HCT116 (cell line): ENCODE data around the gene BMP2K. TPM values are rescaled to one million over a fixed set of nuclear protein-coding genes. Genes with fewer than 3 reads are reported as not detected.

Experiments used
- ATAC-seq: fragments of 200-7000 bp; cut with Tn5 transposase; 2 replicates; pipeline ENCODE4 v1.9.1; 2020; ENCODE audit warnings: mild to moderate bottlenecking, moderate library complexity
- BruUV-seq: library from RNA; stranded (reverse); fragments of 400-500 nt; replicated peaks from 2 replicates; lab custom pipeline; 2021; lab: Mats Ljungman, UMichigan
- CTCF ChIA-PET: fragments of 300-600 bp; sonication (Branson Sonifier 250); formaldehyde crosslinking; loops from one replicate; lab custom pipeline; 2021; ENCODE audit warnings: antibody characterized with exemption; lab: Charles Lee
- POLR2A ChIA-PET: fragments of 300-600, 350-600 bp; sonication (Branson Sonifier 250); formaldehyde crosslinking; loops from one replicate; lab custom pipeline; 2021; ENCODE audit warnings: antibody characterized with exemption; lab: Charles Lee
- RAD21 ChIA-PET, 2 experiments: fragments of 300-600 bp; sonication (Branson Sonifier 250); formaldehyde crosslinking; loops; one replicate each; lab custom pipeline; 2023; ENCODE audit warnings: low total read pairs in 2 of 2; ENCODE audit not compliant: uncharacterized antibody in 2 of 2, unreplicated experiment in 2 of 2, low non-redundant PET in 1 of 2; lab: Charles Lee
- DNase-seq: peaks from one replicate; pipeline ENCODE4 v3.0.0-alpha.2; 2010; ENCODE audit warnings: low read depth, low spot score
- H2AFZ ChIP-seq: fragments of 200-600 bp; shearing (Covaris generic), sonication (generic); 2 replicates; pipeline ENCODE4 v1.6.1; 2017; ENCODE audit warnings: low read depth, mixed run types, mixed read lengths, antibody characterized with exemption, low read length; ENCODE audit not compliant: poor library complexity, severe bottlenecking
- H3K27ac ChIP-seq: 2 replicates; pipeline ENCODE4 v1.5.1; 2012; ENCODE audit warnings: low read depth, low read length
- H3K27me3 ChIP-seq: fragments of 200-600 bp; sonication (generic); 2 replicates; pipeline ENCODE4 v1.6.1; 2016; ENCODE audit warnings: mixed run types, low read length, mixed read lengths; ENCODE audit not compliant: insufficient read depth
- H3K36me3 ChIP-seq, 2 experiments: fragments of 200-500 bp in 1 of 2; fragments of 200-600 bp in 1 of 2; sonication (Bioruptor generic) in 1 of 2; sonication (generic) in 1 of 2; 2 replicates each; pipeline versions ENCODE4 v1.5.1 to v1.6.1; 2014 to 2016; ENCODE audit warnings: low read length in 2 of 2, inconsistent platforms in 1 of 2, mixed read lengths in 1 of 2, mixed run types in 1 of 2; ENCODE audit not compliant: insufficient read depth in 2 of 2, control insufficient read depth in 1 of 2
- H3K4me1 ChIP-seq, 2 experiments: fragments of 200-600 bp in 1 of 2; sonication (generic) in 1 of 2; 2 replicates each; pipeline versions ENCODE4 v1.5.1 to v1.6.1; 2012 to 2017; ENCODE audit warnings: low read length in 2 of 2, inconsistent platforms in 1 of 2, mild to moderate bottlenecking in 1 of 2, mixed read lengths in 1 of 2, mixed run types in 1 of 2, moderate library complexity in 1 of 2; ENCODE audit not compliant: insufficient read depth in 2 of 2, control insufficient read depth in 1 of 2
- H3K4me2 ChIP-seq: fragments of 200-600 bp; sonication (generic); 2 replicates; pipeline ENCODE4 v1.6.1; 2017; ENCODE audit warnings: mixed run types, low read length, mixed read lengths
- H3K4me3 ChIP-seq, 2 experiments: fragments of 200-600 bp in 1 of 2; sonication (generic) in 1 of 2; replicated peaks in 1 of 2; 2 replicates each; pipeline ENCODE4 v1.5.1; 2011 to 2016; ENCODE audit warnings: low read length in 2 of 2, control low read depth in 1 of 2, low read depth in 1 of 2, mild to moderate bottlenecking in 1 of 2, mixed read lengths in 1 of 2, mixed run types in 1 of 2
- H3K79me2 ChIP-seq: fragments of 200-600 bp; sonication (generic); 2 replicates; pipeline ENCODE4 v1.6.1; 2017; ENCODE audit warnings: mild to moderate bottlenecking, mixed run types, low read length, moderate library complexity, mixed read lengths; ENCODE audit not compliant: insufficient read depth
- H3K9ac ChIP-seq: fragments of 200-600 bp; sonication (generic); 2 replicates; pipeline ENCODE4 v1.6.1; 2016; ENCODE audit warnings: low read length, mixed read lengths
- H3K9me2 ChIP-seq: fragments of 200-600 bp; sonication (generic), shearing (Covaris generic); 2 replicates; pipeline ENCODE4 v1.6.1; 2017; ENCODE audit warnings: mixed run types, mild to moderate bottlenecking, moderate library complexity; ENCODE audit not compliant: insufficient read depth
- H3K9me3 ChIP-seq, 2 experiments: fragments of 200-500 bp in 1 of 2; fragments of 200-600 bp in 1 of 2; sonication (Bioruptor generic) in 1 of 2; sonication (generic) in 1 of 2; 2 replicates each; pipeline ENCODE4 v1.6.1; 2014 to 2017; ENCODE audit warnings: low read length in 2 of 2, mixed read lengths in 2 of 2, inconsistent platforms in 1 of 2, low read depth in 1 of 2, mild to moderate bottlenecking in 1 of 2, mixed run types in 1 of 2, moderate library complexity in 1 of 2; ENCODE audit not compliant: control insufficient read depth in 1 of 2, insufficient read depth in 1 of 2
- H4K20me1 ChIP-seq: fragments of 200-600 bp; sonication (generic), shearing (Covaris generic); 2 replicates; pipeline ENCODE4 v1.6.1; 2017; ENCODE audit warnings: mixed run types, mild to moderate bottlenecking, moderate library complexity; ENCODE audit not compliant: insufficient read depth
- CBX3 ChIP-seq: IDR thresholded peaks from 2 replicates; pipeline ENCODE4 v1.6.1; 2012; ENCODE audit warnings: low read depth
- EGR1 ChIP-seq: IDR thresholded peaks from 2 replicates; pipeline ENCODE4 v1.6.1; 2012; ENCODE audit warnings: low read depth
- ELF1 ChIP-seq: IDR thresholded peaks from 2 replicates; pipeline ENCODE4 v1.6.1; 2012; ENCODE audit warnings: low read depth, borderline replicate concordance
- EZH2 ChIP-seq: fragments of 200-600 bp; sonication (generic); IDR thresholded peaks from 2 replicates; pipeline ENCODE4 v1.6.1; 2017; ENCODE audit warnings: antibody characterized with exemption, mixed run types
- EZH2phosphoT487 ChIP-seq: fragments of 200-600 bp; IDR thresholded peaks from 2 replicates; pipeline ENCODE4 v1.6.1; 2018; ENCODE audit warnings: antibody characterized with exemption, borderline replicate concordance
- FOSL1 ChIP-seq: IDR thresholded peaks from 2 replicates; pipeline ENCODE4 v1.6.1; 2012; ENCODE audit warnings: low read depth
- JUND ChIP-seq: IDR thresholded peaks from 2 replicates; pipeline ENCODE4 v1.6.1; 2012
- POLR2A ChIP-seq: IDR thresholded peaks from 2 replicates; pipeline ENCODE4 v1.7.0; 2011; ENCODE audit warnings: borderline replicate concordance; ENCODE audit not compliant: insufficient read depth, insufficient read length; ENCODE audit errors: extremely low read depth
- POLR2AphosphoS5 ChIP-seq: IDR thresholded peaks from 2 replicates; pipeline ENCODE4 v1.6.1; 2011; ENCODE audit warnings: mild to moderate bottlenecking, low read depth, low read length, moderate library complexity
- RAD21 ChIP-seq: IDR thresholded peaks from 2 replicates; pipeline ENCODE4 v1.6.1; 2012; ENCODE audit warnings: low read depth, mild to moderate bottlenecking
- SIN3A ChIP-seq: IDR thresholded peaks from 2 replicates; pipeline ENCODE4 v1.6.1; 2012; ENCODE audit warnings: low read depth
- SP1 ChIP-seq: IDR thresholded peaks from 2 replicates; pipeline ENCODE4 v1.6.1; 2012; ENCODE audit warnings: low read depth
- TCF7L2 ChIP-seq: IDR thresholded peaks from 2 replicates; pipeline ENCODE4 v1.7.0; 2011; ENCODE audit warnings: borderline replicate concordance, inconsistent platforms; ENCODE audit not compliant: insufficient read depth, insufficient read length; ENCODE audit errors: extremely low read depth
- YY1 ChIP-seq: IDR thresholded peaks from 2 replicates; pipeline ENCODE4 v1.6.1; 2011; ENCODE audit warnings: low read length, low read depth, moderate library complexity, mild to moderate bottlenecking; ENCODE audit not compliant: insufficient replicate concordance; ENCODE audit errors: extremely low read depth
- ZFX ChIP-seq: fragments of 450-650 bp; IDR thresholded peaks from 2 replicates; pipeline ENCODE4 v1.6.1; 2017
- ZNF274 ChIP-seq: fragments of 200-500 bp; sonication (Bioruptor generic); IDR thresholded peaks from 2 replicates; pipeline ENCODE4 v1.6.1; 2014; ENCODE audit warnings: mild to moderate bottlenecking, low read depth, low read length, inconsistent platforms
- intact Hi-C: fragments of 100-400 bp; cut with micrococcal nuclease; formaldehyde crosslinking; loops from 2 replicates; pipeline ENCODE4 v1.10.0; 2022
- total RNA-seq: library from RNA; stranded (reverse); gene quantifications from one replicate; pipeline ENCODE4 v1.2.1, GENCODE V29; 2021; ENCODE audit not compliant: unreplicated experiment
- TF ChIP-seq, protein P1 (sequence below): IDR thresholded peaks from 2 replicates; pipeline ENCODE4 v1.6.1; 2012
- TF ChIP-seq, protein P2 (sequence below): IDR thresholded peaks from 2 replicates; pipeline ENCODE4 v1.6.1; 2012; ENCODE audit warnings: low read depth
- TF ChIP-seq, protein P3 (sequence below): IDR thresholded peaks from 2 replicates; pipeline ENCODE4 v1.6.1; 2012

BMP2K gene
- total RNA-seq, 1 experiment from 2014 or later, result 27.7 TPM

DNA sequence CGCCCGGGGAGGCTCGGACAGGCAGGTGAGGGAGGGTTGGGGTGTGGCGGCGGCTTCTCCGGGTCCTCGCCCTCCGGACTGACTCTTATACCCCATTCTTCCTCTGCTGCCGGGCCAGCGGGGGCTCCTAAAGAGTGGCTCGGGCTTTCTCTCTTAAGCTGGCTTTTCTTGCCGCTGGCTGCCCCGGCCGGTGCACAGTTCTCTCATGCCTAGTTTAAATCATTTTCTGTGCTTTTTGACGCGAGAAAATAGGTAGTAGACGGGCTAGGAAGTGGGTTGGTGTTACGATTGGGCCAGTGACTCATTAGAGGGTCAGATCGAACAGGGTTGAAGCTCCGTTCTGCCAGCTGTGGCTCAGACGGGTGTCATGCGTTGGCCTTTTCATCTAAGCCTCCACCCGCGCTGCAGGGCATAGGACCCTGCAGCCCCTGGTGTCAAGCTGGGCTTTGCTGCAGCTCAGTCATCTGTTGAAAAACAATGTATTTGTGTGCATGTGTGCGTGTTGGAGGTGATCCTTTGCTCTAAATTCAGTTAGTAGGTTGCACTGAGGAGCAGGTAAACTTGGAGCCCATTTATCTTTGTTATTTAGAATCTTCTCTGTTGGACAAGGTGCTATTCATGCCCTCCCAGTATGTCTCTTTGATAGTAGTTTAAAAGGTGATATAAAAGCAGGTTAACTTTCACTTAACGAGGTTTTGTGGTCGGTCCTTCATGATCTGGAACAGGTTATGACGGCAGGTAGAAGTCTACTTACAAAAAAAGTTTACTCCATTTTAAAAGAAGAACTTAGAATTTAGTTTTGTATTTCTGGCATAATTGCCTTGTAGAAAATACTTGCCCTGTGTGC is 802 bp downstream of the BMP2K start (continued):
- TF ChIP-seq TCF7L2, result peak; percentile 62
- no peak for TF ChIP-seq SP1
- TF ChIP-seq, protein P1, sequence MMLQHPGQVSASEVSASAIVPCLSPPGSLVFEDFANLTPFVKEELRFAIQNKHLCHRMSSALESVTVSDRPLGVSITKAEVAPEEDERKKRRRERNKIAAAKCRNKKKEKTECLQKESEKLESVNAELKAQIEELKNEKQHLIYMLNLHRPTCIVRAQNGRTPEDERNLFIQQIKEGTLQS, result no peak
- no peak for TF ChIP-seq ZFX
- TF ChIP-seq EZH2, result no peak
- TF ChIP-seq CBX3, result no peak

DNA sequence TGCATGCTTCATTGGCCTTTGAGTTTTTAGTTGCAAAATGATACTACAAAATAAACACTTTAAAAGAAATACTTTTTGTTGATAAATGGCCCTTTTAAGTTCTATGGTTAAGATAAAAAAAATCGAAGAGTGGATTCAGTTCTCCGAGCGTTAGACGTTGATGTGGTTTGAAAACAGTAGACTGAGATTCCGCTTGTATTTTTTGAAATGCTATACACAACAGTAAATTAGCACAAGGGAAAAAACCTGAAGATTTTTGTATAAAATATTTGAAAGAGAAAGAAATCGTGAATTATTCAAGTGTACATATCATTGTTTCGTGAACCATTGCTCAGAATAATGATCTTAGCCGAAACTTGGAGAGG is 1.4 kb downstream of the BMP2K start:
- Histone ChIP-seq H3K36me3 (no peaks in the 10 kb centered on the region), H2AFZ (no peak overlapping the region), H3K27ac (no peak overlapping the region), H3K9me3 (no peaks in the 10 kb centered on the region), H3K27me3 (no peaks in the 10 kb centered on the region), H3K4me1 (peaks cover 4 to 23% of the 10 kb centered on the region in 2 experiments; a peak in 3 of 4 replicates), H3K4me3 (peak overlapping the region; percentile 81 to 88), H4K20me1 (0 out of 2 replicates have a peak, but pooled peaks cover 6% of the 10 kb centered on the region), H3K9ac (no peak overlapping the region), H3K9me2 (no peaks in the 10 kb centered on the region), H3K4me2 (peak overlapping the region; percentile 91), H3K79me2 (peaks cover 56% of the 10 kb centered on the region)
- intact Hi-C loops, result no loop called here
- ChIA-PET POLR2A (no interaction called here), RAD21 (no interaction called here), CTCF (no interaction called here)
- BruUV-seq, result TSS peak; percentile 58
- ATAC-seq (no peak), DNase-seq (no peak)
- TF ChIP-seq YY1 (no peak), EZH2 (no peak), RAD21 (no peak), TCF7L2 (no peak), ELF1 (no peak), POLR2AphosphoS5 (no peak), FOSL1 (no peak), ZNF274 (no peak), EZH2phosphoT487 (no peak), JUND (no peak), SIN3A (no peak), POLR2A (no peak), EGR1 (no peak), ZFX (no peak)
- TF ChIP-seq, protein P2, sequence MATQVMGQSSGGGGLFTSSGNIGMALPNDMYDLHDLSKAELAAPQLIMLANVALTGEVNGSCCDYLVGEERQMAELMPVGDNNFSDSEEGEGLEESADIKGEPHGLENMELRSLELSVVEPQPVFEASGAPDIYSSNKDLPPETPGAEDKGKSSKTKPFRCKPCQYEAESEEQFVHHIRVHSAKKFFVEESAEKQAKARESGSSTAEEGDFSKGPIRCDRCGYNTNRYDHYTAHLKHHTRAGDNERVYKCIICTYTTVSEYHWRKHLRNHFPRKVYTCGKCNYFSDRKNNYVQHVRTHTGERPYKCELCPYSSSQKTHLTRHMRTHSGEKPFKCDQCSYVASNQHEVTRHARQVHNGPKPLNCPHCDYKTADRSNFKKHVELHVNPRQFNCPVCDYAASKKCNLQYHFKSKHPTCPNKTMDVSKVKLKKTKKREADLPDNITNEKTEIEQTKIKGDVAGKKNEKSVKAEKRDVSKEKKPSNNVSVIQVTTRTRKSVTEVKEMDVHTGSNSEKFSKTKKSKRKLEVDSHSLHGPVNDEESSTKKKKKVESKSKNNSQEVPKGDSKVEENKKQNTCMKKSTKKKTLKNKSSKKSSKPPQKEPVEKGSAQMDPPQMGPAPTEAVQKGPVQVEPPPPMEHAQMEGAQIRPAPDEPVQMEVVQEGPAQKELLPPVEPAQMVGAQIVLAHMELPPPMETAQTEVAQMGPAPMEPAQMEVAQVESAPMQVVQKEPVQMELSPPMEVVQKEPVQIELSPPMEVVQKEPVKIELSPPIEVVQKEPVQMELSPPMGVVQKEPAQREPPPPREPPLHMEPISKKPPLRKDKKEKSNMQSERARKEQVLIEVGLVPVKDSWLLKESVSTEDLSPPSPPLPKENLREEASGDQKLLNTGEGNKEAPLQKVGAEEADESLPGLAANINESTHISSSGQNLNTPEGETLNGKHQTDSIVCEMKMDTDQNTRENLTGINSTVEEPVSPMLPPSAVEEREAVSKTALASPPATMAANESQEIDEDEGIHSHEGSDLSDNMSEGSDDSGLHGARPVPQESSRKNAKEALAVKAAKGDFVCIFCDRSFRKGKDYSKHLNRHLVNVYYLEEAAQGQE, result no peak
- TF ChIP-seq, protein P3, sequence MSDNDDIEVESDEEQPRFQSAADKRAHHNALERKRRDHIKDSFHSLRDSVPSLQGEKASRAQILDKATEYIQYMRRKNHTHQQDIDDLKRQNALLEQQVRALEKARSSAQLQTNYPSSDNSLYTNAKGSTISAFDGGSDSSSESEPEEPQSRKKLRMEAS, result no peak
- TF ChIP-seq, protein P1, result no peak
